Esophagus muscularis mucosa (tissue), 3 donors: ENCODE data around the gene PXMP4.

Source experiments
- POLR2A ChIP-seq: fragments of 450-650 bp; IDR thresholded peaks from one replicate; pipeline ENCODE4 v1.6.1; 2017; ENCODE audit warnings: antibody characterized with exemption, moderate library complexity, mild to moderate bottlenecking, low read depth
- TF ChIP-seq, protein P1 (sequence below), 3 experiments: fragments of 200-600 bp in 2 of 3; fragments of 450-650 bp in 1 of 3; sonication (generic) in 2 of 3; IDR thresholded peaks; one replicate each; pipeline ENCODE4 v1.5.1; 2017 to 2019; ENCODE audit warnings: antibody characterized with exemption in 3 of 3, mild to moderate bottlenecking in 2 of 3, moderate library complexity in 1 of 3

DNA sequence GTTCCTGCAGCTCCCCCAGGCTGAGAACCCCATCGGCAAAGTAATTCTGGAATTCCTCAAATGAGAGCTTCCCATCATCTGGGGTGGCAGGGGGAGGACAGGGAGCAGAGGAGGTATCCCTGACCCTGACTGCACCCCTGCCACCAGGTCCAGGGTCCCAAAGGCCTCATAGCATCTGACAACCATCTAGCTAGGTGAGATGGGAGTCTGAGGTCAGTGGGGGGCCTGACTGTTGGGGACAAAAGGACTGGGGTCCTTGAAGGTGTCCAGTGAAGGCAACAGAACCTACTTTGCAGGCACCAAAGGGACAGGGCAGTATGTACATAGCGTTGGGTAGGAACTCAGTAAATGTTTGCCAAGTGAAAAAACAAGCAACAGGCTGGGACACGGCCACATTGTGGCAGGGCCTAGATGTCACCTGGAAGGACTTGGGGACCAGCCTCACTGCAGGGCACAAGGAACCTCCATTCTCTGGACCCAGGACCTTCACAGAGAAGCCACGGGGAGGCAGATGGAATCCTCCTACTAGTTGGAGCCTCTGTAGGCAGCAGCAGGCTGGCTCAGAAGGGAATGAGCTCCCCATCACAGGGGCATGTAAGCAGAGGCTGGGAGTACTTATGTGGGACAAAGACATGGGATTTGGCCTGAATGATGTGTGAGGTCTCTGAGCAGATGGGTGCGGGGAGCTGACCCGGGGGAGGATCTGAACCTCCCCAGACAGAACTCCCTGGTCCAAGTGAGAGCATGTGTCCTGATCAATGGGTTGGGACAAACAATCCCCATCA, 49.2 kb downstream of the PXMP4 start:
- TF ChIP-seq, protein P1, sequence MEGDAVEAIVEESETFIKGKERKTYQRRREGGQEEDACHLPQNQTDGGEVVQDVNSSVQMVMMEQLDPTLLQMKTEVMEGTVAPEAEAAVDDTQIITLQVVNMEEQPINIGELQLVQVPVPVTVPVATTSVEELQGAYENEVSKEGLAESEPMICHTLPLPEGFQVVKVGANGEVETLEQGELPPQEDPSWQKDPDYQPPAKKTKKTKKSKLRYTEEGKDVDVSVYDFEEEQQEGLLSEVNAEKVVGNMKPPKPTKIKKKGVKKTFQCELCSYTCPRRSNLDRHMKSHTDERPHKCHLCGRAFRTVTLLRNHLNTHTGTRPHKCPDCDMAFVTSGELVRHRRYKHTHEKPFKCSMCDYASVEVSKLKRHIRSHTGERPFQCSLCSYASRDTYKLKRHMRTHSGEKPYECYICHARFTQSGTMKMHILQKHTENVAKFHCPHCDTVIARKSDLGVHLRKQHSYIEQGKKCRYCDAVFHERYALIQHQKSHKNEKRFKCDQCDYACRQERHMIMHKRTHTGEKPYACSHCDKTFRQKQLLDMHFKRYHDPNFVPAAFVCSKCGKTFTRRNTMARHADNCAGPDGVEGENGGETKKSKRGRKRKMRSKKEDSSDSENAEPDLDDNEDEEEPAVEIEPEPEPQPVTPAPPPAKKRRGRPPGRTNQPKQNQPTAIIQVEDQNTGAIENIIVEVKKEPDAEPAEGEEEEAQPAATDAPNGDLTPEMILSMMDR (IDR thresholded peaks at IDR 0.05): no peak
- TF ChIP-seq POLR2A: no peak
